Muscle of leg (tissue), 11 donors: Measurements from ENCODE around the gene NTN1. TPM values are rescaled to one million over a fixed set of nuclear protein-coding genes. Genes with fewer than 3 reads are reported as not detected.

Experiments used
- DNase-seq: peaks from one replicate; pipeline ENCODE4 v3.0.0; 2013
- H3K27ac ChIP-seq: one replicate; pipeline ENCODE4 v1.5.1; 2013; ENCODE audit warnings: mild to moderate bottlenecking, low read length, control low read depth
- H3K27me3 ChIP-seq: one replicate; pipeline ENCODE4 v1.6.1; 2013; ENCODE audit warnings: low read length; ENCODE audit not compliant: control insufficient read depth, insufficient read depth
- H3K36me3 ChIP-seq: one replicate; pipeline ENCODE4 v1.6.1; 2013; ENCODE audit warnings: low read length; ENCODE audit not compliant: control insufficient read depth, insufficient read depth
- H3K4me1 ChIP-seq: one replicate; pipeline ENCODE4 v1.6.1; 2013; ENCODE audit warnings: low read length; ENCODE audit not compliant: control insufficient read depth, insufficient read depth
- H3K4me3 ChIP-seq: one replicate; pipeline ENCODE4 v1.5.1; 2013; ENCODE audit warnings: low read length, control low read depth
- H3K9me3 ChIP-seq: replicated peaks from 2 replicates; pipeline ENCODE4 v1.6.1; 2013; ENCODE audit warnings: low read depth, low read length; ENCODE audit not compliant: control insufficient read depth
- WGBS: methylation state at CpG from one replicate; pipeline ENCODE4 v1.1.5; 2013; ENCODE audit warnings: missing lambda C conversion rate; ENCODE audit not compliant: insufficient coverage; 5-methylcytosine and 5-hydroxymethylcytosine counted together
- polyA plus RNA-seq, 8 donors: library from polyadenylated mRNA; unstranded; fragments of 120-200 nt; gene quantifications; one replicate each; pipeline versions ENCODE4 v1.2.1 to v1.2.3, GENCODE V29; 2013; ENCODE audit warnings: inconsistent platforms in 1 of 8, low replicate concordance in 1 of 8; ENCODE audit not compliant: insufficient read length in 8 of 8, insufficient read depth in 1 of 8
- total RNA-seq: library from RNA; stranded (reverse); fragments of 120-200 nt; gene quantifications from one replicate; pipeline ENCODE4 v1.2.4, GENCODE V29; 2013

NTN1 gene
- total and polyA plus RNA-seq, 9 donors = 3.5 to 14.4 (median 5.6) TPM

DNA sequence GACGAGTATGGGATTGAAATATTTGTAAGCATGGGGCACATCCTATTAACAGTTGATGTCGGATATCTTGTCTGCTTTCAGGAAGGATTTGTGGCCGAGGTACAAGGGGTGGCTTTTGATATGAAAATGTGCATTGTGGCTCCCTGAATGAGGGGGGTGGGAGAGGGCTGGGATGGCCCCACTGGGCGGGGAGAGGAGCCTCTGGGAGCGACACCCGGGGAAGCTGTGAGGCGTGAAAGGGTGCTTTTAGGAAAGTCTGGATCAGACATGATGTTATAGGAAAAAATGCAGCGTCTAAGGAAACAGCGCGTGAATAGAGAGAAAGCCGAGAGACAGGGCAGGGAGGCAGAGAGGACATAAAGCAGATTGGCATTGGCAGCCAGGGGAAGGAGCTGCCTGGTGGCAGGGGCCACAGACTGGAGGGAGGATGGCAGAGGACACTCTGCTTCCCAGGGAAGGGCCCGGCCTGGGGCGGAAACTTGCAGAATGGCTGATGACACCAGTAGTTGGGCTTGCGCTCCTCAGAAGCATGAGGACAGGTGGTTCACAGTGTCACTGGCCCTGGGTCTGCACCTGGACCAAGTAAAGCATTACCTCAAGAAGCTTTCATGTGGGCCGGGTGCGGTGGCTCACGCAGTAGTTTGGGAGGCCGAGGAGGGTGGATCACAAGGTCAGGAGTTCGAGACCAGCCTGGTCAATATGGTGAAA, 95.7 kb downstream of the NTN1 start:
- no peaks in the 10 kb centered on the region for H3K36me3 ChIP-seq
- H3K9me3 ChIP-seq = no peaks in the 10 kb centered on the region
- H3K4me1 ChIP-seq = peaks cover 10% of the 10 kb centered on the region
- H3K4me3 ChIP-seq = no peak overlapping the region
- peaks cover 11% of the 10 kb centered on the region for H3K27me3 ChIP-seq
- 75% methylated on average over 18 of the region's 19 CpGs for WGBS
- no peak overlapping the region for H3K27ac ChIP-seq
- no peak for DNase-seq

DNA sequence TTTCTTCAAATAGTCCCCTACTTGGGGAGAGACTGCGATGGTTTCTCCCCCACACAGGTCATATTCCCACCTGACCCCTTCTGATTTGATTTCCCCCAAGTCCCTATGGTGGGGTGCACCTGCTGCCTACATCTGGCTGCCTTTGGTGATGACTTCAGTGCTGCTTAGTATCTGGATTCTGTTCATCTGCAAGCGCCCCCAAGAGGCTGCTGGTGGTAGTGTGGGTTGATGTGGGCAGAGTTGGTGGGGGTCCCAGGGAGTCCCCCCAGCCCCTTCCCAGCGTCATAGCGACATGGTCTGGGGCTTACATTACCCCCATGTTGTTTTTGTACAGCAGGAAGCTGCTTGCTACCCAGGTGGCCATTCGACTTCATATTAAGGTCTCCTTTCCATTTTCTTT, 99.2 kb downstream of the NTN1 start:
- WGBS = 20% methylated on average over 3 of the region's 5 CpGs
- Histone ChIP-seq H3K27ac (no peak overlapping the region), H3K27me3 (peaks cover 7% of the 10 kb centered on the region), H3K9me3 (no peaks in the 10 kb centered on the region), H3K4me3 (no peak overlapping the region), H3K4me1 (peaks cover 5% of the 10 kb centered on the region), H3K36me3 (no peaks in the 10 kb centered on the region)
- no peak for DNase-seq

DNA sequence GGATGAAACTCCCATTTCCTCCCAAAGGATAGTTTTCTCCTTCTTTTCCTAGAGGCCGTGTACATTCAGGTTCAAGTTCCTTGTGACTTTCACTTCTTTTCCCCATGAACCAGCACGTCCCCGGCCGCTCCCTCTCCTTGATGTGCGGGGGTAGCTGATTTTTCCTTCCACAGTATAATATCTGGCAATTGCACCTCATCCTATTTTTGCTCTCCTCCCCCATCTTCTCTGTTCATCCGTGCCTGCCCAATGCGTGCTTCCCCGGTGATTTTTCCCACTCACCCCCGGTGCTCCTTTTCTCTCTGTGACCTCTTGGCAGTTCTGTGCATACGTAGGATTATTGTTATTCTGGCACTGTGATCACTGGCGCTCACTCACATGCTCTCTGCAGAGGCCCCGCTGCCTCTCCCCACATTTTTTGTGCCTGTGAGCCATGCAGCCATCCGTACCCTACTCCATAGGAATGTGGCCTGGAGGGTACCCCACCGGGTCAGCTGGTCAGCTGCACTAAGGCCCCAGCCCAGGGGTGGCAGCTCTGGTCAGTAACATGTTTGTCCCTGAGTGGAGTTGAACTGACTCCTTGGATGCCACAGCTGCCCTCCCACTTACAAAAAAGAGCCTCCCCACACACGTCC, 100.0 kb downstream of the NTN1 start:
- H3K4me1 ChIP-seq = no peaks in the 10 kb centered on the region
- no peaks in the 10 kb centered on the region for H3K9me3 ChIP-seq
- DNase-seq = no peak
- no peak overlapping the region for H3K27ac ChIP-seq
- no peaks in the 10 kb centered on the region for H3K36me3 ChIP-seq
- peaks cover 2% of the 10 kb centered on the region for H3K27me3 ChIP-seq
- H3K4me3 ChIP-seq = no peak overlapping the region
- 45% methylated on average over 8 of the region's 15 CpGs for WGBS

DNA sequence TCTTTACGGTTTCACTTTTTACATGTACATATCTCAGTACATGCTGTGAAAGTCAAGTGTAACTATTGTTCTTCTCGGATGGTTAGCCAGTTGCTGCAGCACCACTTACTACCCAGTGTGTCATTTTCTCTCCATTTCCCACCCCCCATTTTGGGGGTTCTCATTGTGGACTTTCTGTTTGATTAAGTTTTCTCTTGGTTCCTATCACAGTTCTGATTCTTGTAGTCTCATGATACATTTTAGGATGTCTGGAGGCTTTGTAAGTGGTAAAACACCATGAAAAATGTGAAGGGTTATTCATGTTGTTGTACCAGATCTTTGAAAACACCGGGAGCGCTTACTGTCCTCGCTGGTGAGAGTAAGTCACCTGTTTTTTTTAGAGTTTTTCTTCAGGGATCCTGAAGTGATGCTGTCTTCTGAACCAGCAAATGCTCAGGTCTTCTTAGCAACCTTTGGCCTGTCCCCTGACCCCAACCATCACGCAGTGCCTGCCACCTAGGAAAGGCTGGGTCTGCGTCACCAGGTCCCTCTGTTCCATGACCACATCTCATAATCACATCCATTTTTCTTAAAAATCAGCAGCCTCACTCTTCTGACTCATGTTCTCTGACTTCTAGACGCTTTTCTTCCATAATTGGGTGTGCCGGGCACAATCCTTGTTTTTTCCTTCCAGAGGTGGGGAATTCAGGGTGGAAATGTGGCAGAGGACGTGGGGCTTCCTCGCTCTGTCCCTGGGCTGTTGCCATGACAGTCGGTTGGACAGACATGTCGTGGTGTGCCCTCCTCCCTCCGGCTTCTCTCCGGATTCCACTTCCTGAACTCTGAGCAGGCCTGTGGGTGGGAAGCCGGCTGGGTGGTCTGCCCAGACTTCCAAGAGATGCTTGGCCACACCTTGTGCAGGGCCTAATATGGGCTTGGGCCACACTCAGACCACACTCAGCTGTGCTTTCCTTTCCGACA, 102.6 kb downstream of the NTN1 start:
- H3K9me3 ChIP-seq = no peaks in the 10 kb centered on the region
- no peak overlapping the region for H3K27ac ChIP-seq
- no peak for DNase-seq
- no peak overlapping the region for H3K4me3 ChIP-seq
- 70% methylated on average over 11 of the region's 17 CpGs for WGBS
- no peaks in the 10 kb centered on the region for H3K27me3 ChIP-seq
- H3K4me1 ChIP-seq = no peaks in the 10 kb centered on the region
- no peaks in the 10 kb centered on the region for H3K36me3 ChIP-seq

DNA sequence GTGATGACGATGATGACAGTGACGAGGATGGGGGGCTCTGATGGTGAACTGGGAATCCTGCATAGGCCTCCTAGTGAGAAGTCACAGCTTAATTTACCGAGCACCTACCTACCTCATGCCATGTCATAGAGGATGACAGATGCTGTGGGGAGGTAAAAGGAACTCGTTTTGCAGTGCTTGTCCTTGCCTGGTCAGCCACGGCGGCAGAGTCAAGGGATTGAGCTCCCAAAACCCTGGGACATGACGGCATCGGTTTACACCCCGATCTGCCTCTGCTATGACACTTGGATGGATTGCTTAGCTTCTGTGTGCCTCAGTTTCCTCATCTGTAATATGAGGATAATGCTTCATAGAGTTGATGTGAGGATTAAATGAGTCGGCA, 103.2 kb downstream of the NTN1 start:
- DNase-seq = no peak
- Histone ChIP-seq H3K27ac (no peak overlapping the region), H3K9me3 (no peaks in the 10 kb centered on the region), H3K27me3 (no peaks in the 10 kb centered on the region), H3K36me3 (no peaks in the 10 kb centered on the region), H3K4me3 (no peak overlapping the region), H3K4me1 (no peaks in the 10 kb centered on the region)
- 96% methylated on average over 5 of the region's 10 CpGs for WGBS

DNA sequence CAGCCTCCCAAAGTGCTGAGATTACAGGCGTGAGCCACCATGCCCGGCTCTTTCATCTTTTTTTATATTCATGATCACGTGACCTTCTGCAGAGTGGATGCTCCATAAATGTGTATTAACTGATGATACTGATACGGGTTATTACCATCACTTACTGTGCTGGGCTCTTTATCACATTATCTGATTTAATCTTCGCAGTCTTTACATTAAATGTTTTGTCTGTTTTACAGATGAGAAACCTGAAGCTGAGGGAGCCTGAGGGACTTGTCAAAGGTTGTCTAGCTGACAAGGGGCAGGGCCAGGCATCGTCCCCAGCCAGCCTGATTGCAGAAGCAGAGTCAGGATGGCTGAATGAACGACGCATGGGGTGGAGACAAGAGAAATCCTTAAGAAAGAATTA, 104.4 kb downstream of the NTN1 start:
- no CpG with 5 or more reads among the region's 8 CpGs for WGBS
- H3K36me3 ChIP-seq = no peaks in the 10 kb centered on the region
- H3K4me3 ChIP-seq = no peak overlapping the region
- no peak overlapping the region for H3K27ac ChIP-seq
- no peaks in the 10 kb centered on the region for H3K27me3 ChIP-seq
- no peaks in the 10 kb centered on the region for H3K9me3 ChIP-seq
- H3K4me1 ChIP-seq = no peaks in the 10 kb centered on the region
- no peak for DNase-seq

DNA sequence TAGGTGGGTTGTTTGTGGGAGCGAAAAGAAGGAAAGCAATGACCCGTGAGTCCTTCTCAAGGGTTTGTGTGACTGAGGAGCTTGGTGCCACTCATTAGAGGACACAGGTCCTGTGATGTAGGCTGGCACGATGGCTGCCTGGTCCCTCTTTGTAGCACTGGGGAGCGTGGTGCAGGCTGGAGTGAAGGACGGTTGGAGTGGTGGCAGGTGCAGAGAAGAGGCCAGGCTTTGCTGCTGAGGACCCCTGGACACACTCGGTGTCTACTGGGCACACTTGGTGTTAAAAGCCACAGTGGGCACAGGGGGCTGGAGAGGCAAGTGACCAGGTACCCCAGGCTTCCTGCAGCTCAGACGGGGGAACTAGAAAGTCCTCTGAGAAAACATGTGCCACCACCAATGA, 106.0 kb downstream of the NTN1 start:
- no peaks in the 10 kb centered on the region for H3K36me3 ChIP-seq
- 89% methylated on average over 7 of the region's 7 CpGs for WGBS
- H3K4me3 ChIP-seq = no peak overlapping the region
- H3K27me3 ChIP-seq = no peaks in the 10 kb centered on the region
- no peak overlapping the region for H3K27ac ChIP-seq
- H3K9me3 ChIP-seq = no peaks in the 10 kb centered on the region
- no peak for DNase-seq
- H3K4me1 ChIP-seq = no peaks in the 10 kb centered on the region

DNA sequence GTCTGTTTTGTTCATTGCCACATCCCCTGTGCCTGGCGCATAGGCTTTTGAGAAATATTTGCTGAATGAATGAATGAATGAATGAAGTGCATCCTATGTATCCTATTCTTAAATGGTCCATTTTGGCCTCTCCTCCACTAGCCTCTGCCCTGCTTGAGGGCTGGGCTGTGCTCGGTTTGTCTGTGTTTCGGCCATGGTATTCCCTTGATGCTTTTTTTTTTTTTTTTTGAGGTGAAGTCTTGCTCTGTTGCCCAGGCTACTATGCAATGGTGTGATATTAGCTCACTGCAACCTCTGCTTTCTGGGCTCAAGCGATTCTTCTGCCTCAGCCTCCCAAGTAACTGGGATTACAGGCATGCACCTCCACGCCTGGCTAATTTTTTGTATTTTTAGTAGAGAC, 110.1 kb downstream of the NTN1 start:
- H3K4me1 ChIP-seq = peaks cover 2% of the 10 kb centered on the region
- no peak overlapping the region for H3K27ac ChIP-seq
- no peaks in the 10 kb centered on the region for H3K36me3 ChIP-seq
- DNase-seq = no peak
- WGBS = no CpG with 5 or more reads among the region's 5 CpGs
- no peaks in the 10 kb centered on the region for H3K27me3 ChIP-seq
- no peak overlapping the region for H3K4me3 ChIP-seq
- H3K9me3 ChIP-seq = no peaks in the 10 kb centered on the region

DNA sequence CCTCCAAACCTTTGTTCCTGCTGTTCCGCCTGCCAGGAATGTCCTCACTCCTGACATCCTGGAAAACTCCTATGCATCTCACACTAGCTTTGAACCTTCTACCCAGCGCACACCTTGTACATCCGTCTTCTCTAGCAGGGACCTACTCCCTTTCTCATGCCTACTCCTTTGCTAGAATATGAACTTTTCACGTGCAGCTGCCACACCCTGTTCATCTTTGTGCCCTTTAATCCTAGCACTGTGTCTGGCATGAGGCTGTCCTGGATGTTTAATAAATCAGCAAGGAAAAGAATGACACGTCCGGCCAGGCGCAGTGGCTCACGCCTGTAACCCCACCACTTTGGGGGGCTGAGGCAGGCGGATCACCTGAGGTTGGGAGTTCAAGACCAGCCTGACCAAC, 111.0 kb downstream of the NTN1 start:
- Histone ChIP-seq H3K4me1 (peaks cover 2% of the 10 kb centered on the region), H3K27ac (no peak overlapping the region), H3K9me3 (no peaks in the 10 kb centered on the region), H3K27me3 (no peaks in the 10 kb centered on the region), H3K36me3 (no peaks in the 10 kb centered on the region), H3K4me3 (no peak overlapping the region)
- DNase-seq = no peak
- WGBS = 77% methylated on average over 2 of the region's 9 CpGs

DNA sequence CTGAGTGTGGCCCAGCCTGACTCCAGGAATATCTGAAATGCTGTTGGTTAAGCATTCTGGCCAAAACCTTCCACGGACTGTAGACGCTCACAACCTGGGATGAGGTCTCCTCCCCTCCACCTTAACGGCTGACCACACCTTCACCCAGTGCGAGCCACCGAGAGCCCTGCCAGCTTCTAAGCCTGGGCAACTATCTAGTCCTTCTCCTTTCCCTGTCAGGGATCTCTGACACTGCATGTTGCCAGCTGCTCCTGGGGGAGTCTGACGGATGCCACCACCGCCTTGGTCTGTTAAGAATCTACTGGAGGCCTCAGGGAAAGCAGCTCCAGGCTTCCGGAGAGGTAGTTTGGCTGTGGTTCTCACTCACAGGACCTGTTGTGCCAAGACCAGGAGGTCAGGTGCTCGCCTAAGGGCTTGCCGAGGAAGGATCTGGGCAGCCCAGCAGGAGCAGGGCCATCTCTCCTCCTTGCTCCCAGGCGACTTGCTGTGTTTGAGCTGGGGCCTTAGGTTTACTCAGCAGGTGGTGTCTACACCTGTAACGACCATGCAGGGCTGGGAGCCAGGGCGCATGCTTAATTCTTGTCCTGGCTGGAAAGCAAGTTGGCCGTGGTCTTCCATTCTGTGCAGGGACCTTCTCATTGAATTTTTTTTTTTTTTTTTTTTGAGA, 111.8 kb downstream of the NTN1 start:
- no peak for DNase-seq
- H3K36me3 ChIP-seq = no peaks in the 10 kb centered on the region
- H3K4me1 ChIP-seq = peaks cover 2% of the 10 kb centered on the region
- H3K27me3 ChIP-seq = no peaks in the 10 kb centered on the region
- WGBS = 82% methylated on average over 14 of the region's 14 CpGs
- no peaks in the 10 kb centered on the region for H3K9me3 ChIP-seq
- no peak overlapping the region for H3K27ac ChIP-seq
- no peak overlapping the region for H3K4me3 ChIP-seq
